GM12801 (cell line): ENCODE measurements around the gene HTR1E.

Source experiments
- TF ChIP-seq, protein P1 (sequence below): IDR thresholded peaks from one replicate; pipeline ENCODE4 v1.5.1; 2011; ENCODE audit warnings: control low read depth; ENCODE audit not compliant: insufficient read length; ENCODE audit errors: extremely low read depth

HTR1E gene

GRCh38 chr6:87012743-87013142, 75.4 kb downstream of the HTR1E start:
- TF ChIP-seq, protein P1, sequence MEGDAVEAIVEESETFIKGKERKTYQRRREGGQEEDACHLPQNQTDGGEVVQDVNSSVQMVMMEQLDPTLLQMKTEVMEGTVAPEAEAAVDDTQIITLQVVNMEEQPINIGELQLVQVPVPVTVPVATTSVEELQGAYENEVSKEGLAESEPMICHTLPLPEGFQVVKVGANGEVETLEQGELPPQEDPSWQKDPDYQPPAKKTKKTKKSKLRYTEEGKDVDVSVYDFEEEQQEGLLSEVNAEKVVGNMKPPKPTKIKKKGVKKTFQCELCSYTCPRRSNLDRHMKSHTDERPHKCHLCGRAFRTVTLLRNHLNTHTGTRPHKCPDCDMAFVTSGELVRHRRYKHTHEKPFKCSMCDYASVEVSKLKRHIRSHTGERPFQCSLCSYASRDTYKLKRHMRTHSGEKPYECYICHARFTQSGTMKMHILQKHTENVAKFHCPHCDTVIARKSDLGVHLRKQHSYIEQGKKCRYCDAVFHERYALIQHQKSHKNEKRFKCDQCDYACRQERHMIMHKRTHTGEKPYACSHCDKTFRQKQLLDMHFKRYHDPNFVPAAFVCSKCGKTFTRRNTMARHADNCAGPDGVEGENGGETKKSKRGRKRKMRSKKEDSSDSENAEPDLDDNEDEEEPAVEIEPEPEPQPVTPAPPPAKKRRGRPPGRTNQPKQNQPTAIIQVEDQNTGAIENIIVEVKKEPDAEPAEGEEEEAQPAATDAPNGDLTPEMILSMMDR = no peak

DNA sequence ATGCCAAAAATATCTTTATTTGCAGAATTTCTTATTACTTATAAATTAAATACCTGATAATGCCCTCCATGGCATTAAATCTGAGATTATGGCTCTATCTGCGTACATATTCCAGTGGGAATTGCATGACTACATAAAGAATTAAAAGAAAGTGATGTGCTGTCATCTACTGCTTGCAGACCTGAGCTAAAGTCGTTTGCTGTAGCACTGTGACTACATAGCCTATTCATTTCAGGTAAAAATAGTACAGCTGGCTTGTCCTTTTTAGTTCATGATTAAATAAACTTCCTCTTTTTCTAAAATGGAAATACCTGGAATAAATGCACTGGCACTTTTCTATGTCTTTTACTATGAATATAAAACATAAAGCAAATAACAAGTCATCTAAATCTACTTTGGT, 79.4 kb downstream of the HTR1E start:
- TF ChIP-seq, protein P1 = no peak

DNA sequence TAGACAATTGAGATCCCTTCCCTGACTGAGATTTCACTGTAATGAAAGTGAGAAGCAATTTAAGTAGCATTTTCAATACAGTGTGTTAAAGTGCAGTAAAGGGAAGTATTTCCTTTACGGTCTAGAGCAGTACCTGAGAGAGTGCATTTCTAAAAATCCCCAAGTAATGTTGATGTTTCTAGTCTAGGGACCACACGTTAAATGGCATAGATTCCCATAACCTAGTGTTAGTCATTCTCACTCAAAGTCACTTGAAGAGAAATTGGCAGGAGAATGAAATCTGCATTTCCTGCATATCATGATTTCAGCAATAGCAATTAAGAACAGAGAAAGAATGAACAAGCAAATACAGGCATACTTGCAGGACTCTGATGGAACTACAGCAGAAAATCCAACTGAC, 89.7 kb downstream of the HTR1E start:
- TF ChIP-seq, protein P1 = no peak

GRCh38 chr6:87029711-87030314, 92.5 kb downstream of the HTR1E start:
- TF ChIP-seq, protein P1 = no peak

- TF ChIP-seq, protein P1 = no peak
Measured at GRCh38 chr6:87040729-87041128, 103.4 kb downstream of the HTR1E start.

DNA sequence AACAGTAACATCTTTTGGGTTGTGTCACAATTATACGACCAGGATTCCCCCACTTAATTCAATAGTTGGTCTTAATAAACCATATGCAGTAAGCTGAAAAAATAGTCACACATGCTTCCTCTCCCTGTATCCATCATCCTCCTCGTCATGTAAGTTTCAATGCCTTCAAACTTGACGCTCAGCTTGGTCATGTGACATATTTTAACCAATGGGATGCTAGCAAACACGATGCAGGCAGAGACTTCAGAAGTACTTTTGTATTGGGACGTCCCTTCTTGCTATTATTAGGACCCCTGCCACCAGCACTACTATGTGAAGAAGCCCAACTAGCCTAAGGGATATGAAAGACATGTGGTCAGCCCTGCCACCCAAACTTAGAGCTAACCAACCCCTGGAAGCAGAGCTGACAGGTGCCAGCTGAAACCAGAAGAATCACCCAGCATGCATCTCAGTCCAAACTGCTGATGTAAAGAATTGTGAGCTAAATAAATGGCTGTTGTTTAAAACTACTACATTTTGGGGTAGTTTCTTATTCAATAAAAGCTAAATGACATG, 108.3 kb downstream of the HTR1E start:
- TF ChIP-seq, protein P1 = no peak

GRCh38 chr6:87049779-87050178, 112.5 kb downstream of the HTR1E start:
- TF ChIP-seq, protein P1 = no peak
